ENCODE data around the gene PMEL. TPM values are rescaled to one million over a fixed set of nuclear protein-coding genes. Genes with fewer than 3 reads are reported as not detected.

PMEL gene
- total and polyA plus RNA-seq, 9 of the 15 experiments (the other 6 are each of a cell fraction or from before 2014, with no cell fraction given), result 0.36 to 2.0 (median 0.98) TPM

GRCh38 chr12:55940065-55940732, 25.6 kb downstream of the PMEL start (continued):
- TF ChIP-seq ZNF639 (CRISPR knock-in tag; conservative IDR thresholded peaks at IDR 0.05 in 1 of 2, IDR thresholded peaks at IDR 0.05 in 1 of 2) (0 out of 4 replicates have a peak, but pooled peaks of 1 of the 2 experiments have one; percentile 22), SAP30 (IDR thresholded peaks at IDR 0.05; ENCODE audit: borderline replicate concordance, insufficient read depth, low read depth, low read length, poor library complexity, severe bottlenecking) (no peak), GATA2 (CRISPR knock-in tag; IDR thresholded peaks at IDR 0.05) (peak; percentile 80), TSC22D4 (tag; IDR thresholded peaks at IDR 0.05) (no peak), RCOR1 (IDR thresholded peaks at IDR 0.05; ENCODE audit: borderline replicate concordance in 1 of 2, low read depth in 2 of 2, low read length in 2 of 2) (peak in 1 of 2 experiments; percentile 75; a peak in 2 of 4 replicates), UBTF (IDR thresholded peaks at IDR 0.05; ENCODE audit: borderline replicate concordance in 1 of 2, low read depth in 2 of 2, low read length in 2 of 2) (peak in 1 of 2 experiments; percentile 55; a peak in 1 of 4 replicates), MITF (IDR thresholded peaks at IDR 0.05) (no peak)
- TF ChIP-seq, protein P1, sequence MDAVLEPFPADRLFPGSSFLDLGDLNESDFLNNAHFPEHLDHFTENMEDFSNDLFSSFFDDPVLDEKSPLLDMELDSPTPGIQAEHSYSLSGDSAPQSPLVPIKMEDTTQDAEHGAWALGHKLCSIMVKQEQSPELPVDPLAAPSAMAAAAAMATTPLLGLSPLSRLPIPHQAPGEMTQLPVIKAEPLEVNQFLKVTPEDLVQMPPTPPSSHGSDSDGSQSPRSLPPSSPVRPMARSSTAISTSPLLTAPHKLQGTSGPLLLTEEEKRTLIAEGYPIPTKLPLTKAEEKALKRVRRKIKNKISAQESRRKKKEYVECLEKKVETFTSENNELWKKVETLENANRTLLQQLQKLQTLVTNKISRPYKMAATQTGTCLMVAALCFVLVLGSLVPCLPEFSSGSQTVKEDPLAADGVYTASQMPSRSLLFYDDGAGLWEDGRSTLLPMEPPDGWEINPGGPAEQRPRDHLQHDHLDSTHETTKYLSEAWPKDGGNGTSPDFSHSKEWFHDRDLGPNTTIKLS (IDR thresholded peaks at IDR 0.05; ENCODE audit: borderline replicate concordance, low read depth), result 0 out of 2 replicates have a peak, but pooled peaks have one; percentile 24
- TF ChIP-seq, protein P2, sequence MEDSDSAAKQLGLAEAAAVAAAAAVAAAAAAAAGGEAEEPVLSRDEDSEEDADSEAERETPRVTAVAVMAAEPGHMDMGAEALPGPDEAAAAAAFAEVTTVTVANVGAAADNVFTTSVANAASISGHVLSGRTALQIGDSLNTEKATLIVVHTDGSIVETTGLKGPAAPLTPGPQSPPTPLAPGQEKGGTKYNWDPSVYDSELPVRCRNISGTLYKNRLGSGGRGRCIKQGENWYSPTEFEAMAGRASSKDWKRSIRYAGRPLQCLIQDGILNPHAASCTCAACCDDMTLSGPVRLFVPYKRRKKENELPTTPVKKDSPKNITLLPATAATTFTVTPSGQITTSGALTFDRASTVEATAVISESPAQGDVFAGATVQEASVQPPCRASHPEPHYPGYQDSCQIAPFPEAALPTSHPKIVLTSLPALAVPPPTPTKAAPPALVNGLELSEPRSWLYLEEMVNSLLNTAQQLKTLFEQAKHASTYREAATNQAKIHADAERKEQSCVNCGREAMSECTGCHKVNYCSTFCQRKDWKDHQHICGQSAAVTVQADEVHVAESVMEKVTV (CRISPR knock-in tag; IDR thresholded peaks at IDR 0.05), result peak; percentile 46; the same call in 1 of the 2 replicates
